ENCODE data around the gene DISP3.

- TF ChIP-seq CTCF (IDR thresholded peaks at IDR 0.05; ENCODE audit: low read depth, low read length) (no peak), POLR2A (IDR thresholded peaks at IDR 0.05; ENCODE audit: extremely low read depth, insufficient read length) (no peak)
These were observed 57.8 kb downstream of the DISP3 start for GRCh38 chr1:11536573-11537379.

All from NB4 (cell line).